ENCODE measurements around the gene NPHP4.

DNA sequence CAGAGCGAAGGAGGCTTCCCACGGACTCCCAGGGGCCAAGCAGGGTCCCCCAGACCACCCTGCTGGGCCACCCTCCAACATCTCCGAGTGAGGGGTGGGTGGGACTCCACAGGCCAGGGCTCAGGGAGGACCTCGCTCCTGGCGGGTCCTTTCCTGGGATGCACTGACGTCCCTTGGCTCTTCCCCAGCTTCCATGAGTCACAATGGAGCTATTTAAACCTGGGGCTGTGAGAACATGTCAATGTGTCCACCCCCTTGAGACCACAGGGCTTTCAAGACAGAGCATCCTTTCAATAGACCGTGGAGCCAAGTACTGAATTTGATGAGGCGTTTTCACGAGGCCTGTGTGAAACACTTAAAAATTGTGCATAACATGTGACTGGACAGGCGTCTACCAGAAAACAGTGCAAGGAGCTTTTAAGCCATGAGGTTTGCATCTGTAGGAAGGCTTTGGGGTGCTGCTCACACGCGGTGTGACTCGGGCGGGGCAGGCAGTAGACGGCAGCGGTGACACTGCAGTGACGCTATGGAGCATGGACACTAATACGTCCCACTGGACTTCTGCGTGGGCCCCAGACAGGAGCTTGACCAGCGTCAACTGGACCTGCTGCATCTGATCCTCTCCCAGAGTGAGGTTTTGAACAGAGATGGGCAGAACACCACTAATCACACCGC lies 24.1 kb upstream of the NPHP4 start:
- TF ChIP-seq CTCF (IDR thresholded peaks at IDR 0.05) (no peak), ESRRA (CRISPR knock-in tag; IDR thresholded peaks at IDR 0.05; ENCODE audit: borderline replicate concordance) (no peak), NR3C1 (CRISPR knock-in tag; conservative IDR thresholded peaks at IDR 0.05; ENCODE audit: low read depth) (no peak), MAX (CRISPR knock-in tag; IDR thresholded peaks at IDR 0.05) (no peak), E2F1 (CRISPR knock-in tag; IDR thresholded peaks at IDR 0.05) (no peak), ATF6 (CRISPR knock-in tag; IDR thresholded peaks at IDR 0.05) (no peak), SMAD3 (CRISPR knock-in tag; IDR thresholded peaks at IDR 0.05; ENCODE audit: borderline replicate concordance) (no peak), ZNF263 (CRISPR knock-in tag; IDR thresholded peaks at IDR 0.05; ENCODE audit: low read depth) (no peak), TCF7 (CRISPR knock-in tag; IDR thresholded peaks at IDR 0.05; ENCODE audit: low read depth) (no peak)
- TF ChIP-seq, protein P1, sequence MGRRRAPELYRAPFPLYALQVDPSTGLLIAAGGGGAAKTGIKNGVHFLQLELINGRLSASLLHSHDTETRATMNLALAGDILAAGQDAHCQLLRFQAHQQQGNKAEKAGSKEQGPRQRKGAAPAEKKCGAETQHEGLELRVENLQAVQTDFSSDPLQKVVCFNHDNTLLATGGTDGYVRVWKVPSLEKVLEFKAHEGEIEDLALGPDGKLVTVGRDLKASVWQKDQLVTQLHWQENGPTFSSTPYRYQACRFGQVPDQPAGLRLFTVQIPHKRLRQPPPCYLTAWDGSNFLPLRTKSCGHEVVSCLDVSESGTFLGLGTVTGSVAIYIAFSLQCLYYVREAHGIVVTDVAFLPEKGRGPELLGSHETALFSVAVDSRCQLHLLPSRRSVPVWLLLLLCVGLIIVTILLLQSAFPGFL (CRISPR knock-in tag; IDR thresholded peaks at IDR 0.05; ENCODE audit: borderline replicate concordance), result no peak
- TF ChIP-seq, protein P2, sequence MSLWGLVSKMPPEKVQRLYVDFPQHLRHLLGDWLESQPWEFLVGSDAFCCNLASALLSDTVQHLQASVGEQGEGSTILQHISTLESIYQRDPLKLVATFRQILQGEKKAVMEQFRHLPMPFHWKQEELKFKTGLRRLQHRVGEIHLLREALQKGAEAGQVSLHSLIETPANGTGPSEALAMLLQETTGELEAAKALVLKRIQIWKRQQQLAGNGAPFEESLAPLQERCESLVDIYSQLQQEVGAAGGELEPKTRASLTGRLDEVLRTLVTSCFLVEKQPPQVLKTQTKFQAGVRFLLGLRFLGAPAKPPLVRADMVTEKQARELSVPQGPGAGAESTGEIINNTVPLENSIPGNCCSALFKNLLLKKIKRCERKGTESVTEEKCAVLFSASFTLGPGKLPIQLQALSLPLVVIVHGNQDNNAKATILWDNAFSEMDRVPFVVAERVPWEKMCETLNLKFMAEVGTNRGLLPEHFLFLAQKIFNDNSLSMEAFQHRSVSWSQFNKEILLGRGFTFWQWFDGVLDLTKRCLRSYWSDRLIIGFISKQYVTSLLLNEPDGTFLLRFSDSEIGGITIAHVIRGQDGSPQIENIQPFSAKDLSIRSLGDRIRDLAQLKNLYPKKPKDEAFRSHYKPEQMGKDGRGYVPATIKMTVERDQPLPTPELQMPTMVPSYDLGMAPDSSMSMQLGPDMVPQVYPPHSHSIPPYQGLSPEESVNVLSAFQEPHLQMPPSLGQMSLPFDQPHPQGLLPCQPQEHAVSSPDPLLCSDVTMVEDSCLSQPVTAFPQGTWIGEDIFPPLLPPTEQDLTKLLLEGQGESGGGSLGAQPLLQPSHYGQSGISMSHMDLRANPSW (CRISPR knock-in tag; conservative IDR thresholded peaks at IDR 0.05; ENCODE audit: low read depth), result no peak
